Subcutaneous adipose tissue (tissue), 4 donors: ENCODE data around the gene RB1. TPM values are rescaled to one million over a fixed set of nuclear protein-coding genes. Genes with fewer than 3 reads are reported as not detected.

Experiments
- total RNA-seq, 4 donors: library from RNA; depleted of rRNA; stranded (reverse); fragments of >200 nt; gene quantifications; one replicate each; pipeline ENCODE4 v1.1.0, GENCODE V29; 2016
- TF ChIP-seq, protein P1 (sequence below): fragments of 450-650 bp; IDR thresholded peaks from one replicate; pipeline ENCODE4 v1.5.1; 2016; ENCODE audit warnings: low read depth, mild to moderate bottlenecking, control low read depth, antibody characterized with exemption, moderate library complexity

Gene RB1
- total RNA-seq, 4 donors from 2014 or later, result 35.0 to 85.6 (median 45.6) TPM

DNA sequence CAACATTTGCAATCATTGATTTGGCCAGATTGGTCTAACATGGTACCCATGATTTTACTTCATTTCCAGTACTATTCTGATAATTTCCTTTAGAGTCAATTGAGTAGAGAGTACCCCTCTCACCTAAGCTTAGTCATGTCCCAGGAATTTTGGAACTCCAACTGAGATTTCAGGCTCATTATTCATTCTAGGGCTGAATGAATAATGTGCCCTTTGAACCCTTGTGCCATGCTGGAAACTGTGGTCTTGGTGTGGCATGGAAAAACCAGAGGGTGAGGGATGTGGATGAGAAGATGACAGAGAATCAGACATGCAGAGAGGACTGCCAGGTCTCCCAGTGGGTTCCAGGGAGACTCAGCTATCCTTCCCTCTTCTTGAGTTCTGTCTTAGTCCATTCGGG, 40.4 kb upstream of the RB1 start:
- TF ChIP-seq, protein P1, sequence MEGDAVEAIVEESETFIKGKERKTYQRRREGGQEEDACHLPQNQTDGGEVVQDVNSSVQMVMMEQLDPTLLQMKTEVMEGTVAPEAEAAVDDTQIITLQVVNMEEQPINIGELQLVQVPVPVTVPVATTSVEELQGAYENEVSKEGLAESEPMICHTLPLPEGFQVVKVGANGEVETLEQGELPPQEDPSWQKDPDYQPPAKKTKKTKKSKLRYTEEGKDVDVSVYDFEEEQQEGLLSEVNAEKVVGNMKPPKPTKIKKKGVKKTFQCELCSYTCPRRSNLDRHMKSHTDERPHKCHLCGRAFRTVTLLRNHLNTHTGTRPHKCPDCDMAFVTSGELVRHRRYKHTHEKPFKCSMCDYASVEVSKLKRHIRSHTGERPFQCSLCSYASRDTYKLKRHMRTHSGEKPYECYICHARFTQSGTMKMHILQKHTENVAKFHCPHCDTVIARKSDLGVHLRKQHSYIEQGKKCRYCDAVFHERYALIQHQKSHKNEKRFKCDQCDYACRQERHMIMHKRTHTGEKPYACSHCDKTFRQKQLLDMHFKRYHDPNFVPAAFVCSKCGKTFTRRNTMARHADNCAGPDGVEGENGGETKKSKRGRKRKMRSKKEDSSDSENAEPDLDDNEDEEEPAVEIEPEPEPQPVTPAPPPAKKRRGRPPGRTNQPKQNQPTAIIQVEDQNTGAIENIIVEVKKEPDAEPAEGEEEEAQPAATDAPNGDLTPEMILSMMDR, result no peak

DNA sequence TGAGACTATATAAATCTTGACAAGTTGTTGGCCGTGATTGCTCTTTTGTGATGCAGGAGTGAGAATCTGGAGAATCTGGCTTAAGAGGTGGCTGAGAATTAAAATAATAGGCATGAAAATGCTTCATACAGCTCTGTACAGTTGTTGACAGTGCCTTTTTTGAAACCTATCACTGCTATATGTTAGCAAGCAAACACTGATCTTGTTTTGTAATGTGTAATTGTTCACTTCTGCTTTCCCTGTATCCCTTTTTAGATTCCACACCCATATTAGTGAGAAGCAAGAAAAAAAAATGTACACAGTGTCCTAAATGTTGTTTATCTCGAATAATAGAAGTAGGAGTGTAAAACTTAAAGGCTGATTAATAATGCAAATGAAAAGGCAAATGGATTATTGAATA, 39.5 kb upstream of the RB1 start:
- TF ChIP-seq, protein P1, result no peak

DNA sequence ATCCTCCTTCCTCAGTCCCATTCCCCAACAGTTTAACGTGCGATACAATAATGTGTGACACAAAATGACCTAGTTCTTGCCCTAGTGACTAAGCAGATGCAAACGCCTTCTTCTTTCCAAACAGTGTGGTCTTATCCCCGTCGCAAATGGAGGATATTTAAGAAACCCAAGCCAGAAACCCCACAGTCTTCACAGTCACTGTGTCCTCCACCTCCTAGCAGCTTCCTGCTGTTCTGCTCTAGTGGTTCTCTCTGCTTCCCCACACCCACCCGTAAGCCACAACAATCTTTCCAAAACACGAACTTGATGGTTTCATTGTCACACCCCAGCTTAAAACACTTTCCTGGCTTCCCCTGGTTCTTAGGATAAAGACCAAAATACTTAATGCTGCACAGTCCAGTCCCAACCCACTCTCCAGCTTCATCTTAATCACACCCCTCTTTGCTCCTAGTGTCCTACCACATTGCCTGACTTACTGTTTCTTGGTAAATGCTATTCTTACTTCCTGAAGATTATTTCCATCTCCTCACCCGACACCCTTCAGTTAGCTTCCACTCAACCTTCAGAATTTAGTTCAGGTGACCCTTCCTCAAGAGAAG, 38.2 kb upstream of the RB1 start:
- TF ChIP-seq, protein P1, result no peak

DNA sequence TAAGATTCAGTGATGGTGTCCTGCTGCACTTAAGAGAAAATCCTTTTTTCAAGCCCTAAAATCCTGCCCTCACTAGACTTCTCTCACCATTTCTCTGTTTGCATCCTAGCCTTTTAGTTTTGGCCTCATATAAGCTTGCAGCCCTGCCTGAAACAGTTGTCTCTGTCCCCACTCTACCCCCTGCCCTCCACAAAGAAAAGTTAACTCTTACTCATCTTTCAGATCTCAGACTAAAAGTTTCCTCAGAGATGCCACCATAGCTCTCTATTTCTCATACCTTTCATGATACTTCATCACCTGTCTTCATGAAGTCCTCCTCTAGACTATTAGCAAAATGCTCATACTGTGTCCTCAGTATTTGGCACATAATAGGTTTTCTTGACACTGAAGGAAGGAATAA, 37.4 kb upstream of the RB1 start:
- TF ChIP-seq, protein P1, result no peak

DNA sequence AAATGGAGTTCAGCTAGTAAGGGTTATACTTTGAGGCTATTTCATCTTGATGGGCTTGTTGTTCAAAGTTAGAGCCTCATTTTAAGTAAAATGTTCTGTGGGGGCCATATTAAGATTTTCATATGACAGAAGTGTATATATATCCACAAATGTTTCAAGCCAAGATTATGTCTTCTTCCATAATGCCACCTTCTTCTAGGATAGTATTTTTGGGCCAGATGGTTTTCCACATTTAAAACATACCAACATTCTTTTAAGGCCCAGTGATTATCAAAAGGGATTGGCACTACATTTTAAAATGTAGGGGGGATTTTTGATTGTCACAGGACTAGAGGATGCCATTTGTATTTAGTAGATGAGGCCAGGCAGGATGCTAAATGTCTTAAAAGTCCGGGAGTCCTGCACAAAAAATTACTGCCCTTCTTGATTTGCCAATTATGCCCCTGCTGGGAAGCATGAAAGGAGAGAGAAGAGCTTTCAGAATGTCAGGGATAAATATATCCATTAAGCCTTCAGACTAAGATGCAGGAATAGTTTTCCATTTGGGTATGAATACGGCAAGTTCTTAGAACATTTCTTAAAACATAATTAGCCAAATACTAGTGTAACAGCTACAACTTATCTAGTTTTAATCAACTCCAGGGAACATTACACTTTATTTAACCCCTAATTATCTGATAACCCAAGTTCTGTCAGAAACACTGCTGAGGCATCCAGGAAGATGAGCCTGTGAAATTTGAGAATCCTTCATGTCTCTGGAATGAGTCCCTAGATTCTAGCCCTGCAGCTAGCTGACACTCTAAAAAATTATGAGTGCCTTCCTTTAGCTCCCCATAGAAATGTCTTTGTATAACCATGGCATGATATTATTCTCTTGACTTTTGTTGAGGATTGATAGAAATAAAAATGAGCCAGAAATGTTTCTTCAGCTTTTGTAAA, 36.6 kb upstream of the RB1 start:
- TF ChIP-seq, protein P1, result no peak

DNA sequence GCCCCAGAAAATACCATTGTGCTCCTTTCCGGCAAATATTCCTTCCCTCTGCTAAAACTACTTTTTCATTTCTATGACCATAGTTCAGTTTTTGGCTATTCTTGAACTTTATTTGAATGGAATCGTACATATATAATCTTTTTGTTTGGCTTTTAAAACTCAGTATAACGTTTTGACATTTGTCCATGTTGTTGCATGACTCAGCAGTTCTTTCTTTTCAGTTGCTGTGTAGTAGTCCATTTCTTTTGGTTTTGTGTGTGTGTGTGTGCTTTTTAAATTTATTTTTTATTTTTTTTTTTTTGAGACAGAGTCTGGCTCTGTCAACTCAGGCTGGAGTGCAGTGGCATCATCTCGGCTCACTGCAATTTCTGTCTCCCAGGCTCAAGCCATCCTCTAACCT, 35.5 kb upstream of the RB1 start:
- TF ChIP-seq, protein P1, result no peak

DNA sequence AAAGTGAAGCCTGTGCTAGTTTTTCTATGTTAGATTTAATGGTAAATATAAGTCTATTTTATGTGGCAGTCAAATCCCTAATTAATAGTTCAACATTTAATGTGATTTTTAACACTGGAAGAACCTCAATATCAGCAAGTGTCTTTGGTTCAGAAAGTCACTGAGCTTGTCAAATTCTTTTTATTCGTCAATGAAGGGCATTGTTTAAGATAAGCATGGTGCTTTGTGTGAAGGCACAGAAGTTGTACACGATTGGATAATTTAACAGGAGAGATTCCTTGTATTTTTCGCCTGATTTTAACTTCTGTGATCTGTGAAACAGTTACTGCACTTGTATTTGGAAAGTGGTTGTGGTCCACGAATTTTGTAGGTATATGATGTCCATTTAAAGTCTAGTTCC, 30.2 kb upstream of the RB1 start:
- TF ChIP-seq, protein P1, result no peak
